NT2/D1 (cell line): Measurements from ENCODE around the gene EN2.

Experiments used
- DNase-seq: peaks from one replicate; pipeline ENCODE4 v3.0.0-alpha.2; 2011; ENCODE audit warnings: low read depth, low spot score
- H3K27me3 ChIP-seq: 2 replicates; pipeline ENCODE4 v1.6.0; 2011; ENCODE audit warnings: mild to moderate bottlenecking; ENCODE audit not compliant: insufficient read length, insufficient read depth
- H3K36me3 ChIP-seq: 2 replicates; pipeline ENCODE4 v1.6.1; 2011; ENCODE audit warnings: mild to moderate bottlenecking, low read length, mixed read lengths; ENCODE audit not compliant: insufficient read depth, insufficient read length
- H3K4me1 ChIP-seq: 2 replicates; pipeline ENCODE4 v1.5.1; 2011; ENCODE audit not compliant: insufficient read depth, insufficient read length
- H3K4me3 ChIP-seq: 2 replicates; pipeline ENCODE4 v1.5.1; 2011; ENCODE audit warnings: low read depth; ENCODE audit not compliant: insufficient read length
- H3K9ac ChIP-seq: 2 replicates; pipeline ENCODE4 v1.6.0; 2011; ENCODE audit warnings: low read depth; ENCODE audit not compliant: insufficient read length
- H3K9me3 ChIP-seq: 2 replicates; pipeline ENCODE4 v1.5.1; 2011; ENCODE audit warnings: mild to moderate bottlenecking, low read length; ENCODE audit not compliant: insufficient read depth
- SUZ12 ChIP-seq: IDR thresholded peaks from 2 replicates; pipeline ENCODE4 v1.6.1; 2011; ENCODE audit not compliant: insufficient read length, insufficient read depth; ENCODE audit errors: extremely low read depth
- YY1 ChIP-seq: IDR thresholded peaks from 2 replicates; pipeline ENCODE4 v1.6.1; 2011; ENCODE audit not compliant: insufficient read length, insufficient read depth
- ZNF274 ChIP-seq: IDR thresholded peaks from 2 replicates; pipeline ENCODE4 v1.6.1; 2011; ENCODE audit warnings: mild to moderate bottlenecking, low read depth, low read length

The EN2 gene

GRCh38 chr7:155512246-155512887 is 54.4 kb downstream of the EN2 start:
- no peaks in the 10 kb centered on the region for H3K36me3 ChIP-seq
- H3K9ac ChIP-seq: no peak overlapping the region
- no peaks in the 10 kb centered on the region for H3K9me3 ChIP-seq
- no peak overlapping the region for H3K4me3 ChIP-seq
- peaks cover 2% of the 10 kb centered on the region for H3K4me1 ChIP-seq
- TF ChIP-seq YY1: no peak
- no peak for TF ChIP-seq ZNF274
- TF ChIP-seq SUZ12: no peak
- no peak for DNase-seq
- peaks cover 90% of the 10 kb centered on the region for H3K27me3 ChIP-seq

DNA sequence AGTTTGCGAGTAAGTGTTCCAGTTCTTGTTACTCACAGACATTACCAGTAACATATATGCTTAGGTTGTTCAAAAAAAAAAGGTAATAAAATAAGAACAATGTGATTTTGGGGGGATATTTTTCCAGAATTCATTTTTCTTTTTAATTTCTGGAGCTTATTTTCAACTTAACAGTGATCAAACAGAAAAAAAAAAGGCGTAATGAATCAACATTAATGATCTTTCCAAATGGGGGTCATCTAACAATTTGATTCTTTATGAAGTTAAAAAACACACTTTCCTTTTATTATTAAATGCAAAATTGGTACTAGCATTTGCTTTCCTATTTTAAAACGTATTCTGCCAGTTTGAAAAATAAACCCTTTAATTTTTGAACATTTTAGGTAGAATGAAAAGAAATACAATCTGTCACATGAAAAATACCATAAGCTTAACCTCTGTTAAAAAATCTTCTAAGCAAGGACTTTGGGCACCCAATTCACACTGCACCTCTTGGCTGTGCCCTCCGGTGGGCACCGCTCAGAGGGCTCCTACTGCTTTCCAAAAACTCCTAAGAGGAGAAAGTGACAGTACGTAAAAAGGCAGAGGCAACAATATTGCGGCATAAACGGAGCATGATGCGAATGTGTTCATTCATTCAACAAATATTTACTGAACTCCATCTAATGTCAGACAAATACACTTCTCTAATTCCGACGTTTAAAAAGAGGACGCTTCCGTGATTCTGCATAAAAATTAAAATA is 55.8 kb downstream of the EN2 start:
- H3K9me3 ChIP-seq: no peaks in the 10 kb centered on the region
- TF ChIP-seq YY1 (no peak), SUZ12 (no peak), ZNF274 (no peak)
- peaks cover 89% of the 10 kb centered on the region for H3K27me3 ChIP-seq
- no peak overlapping the region for H3K4me3 ChIP-seq
- H3K9ac ChIP-seq: no peak overlapping the region
- H3K4me1 ChIP-seq: peaks cover 2% of the 10 kb centered on the region
- no peaks in the 10 kb centered on the region for H3K36me3 ChIP-seq
- DNase-seq: no peak

DNA sequence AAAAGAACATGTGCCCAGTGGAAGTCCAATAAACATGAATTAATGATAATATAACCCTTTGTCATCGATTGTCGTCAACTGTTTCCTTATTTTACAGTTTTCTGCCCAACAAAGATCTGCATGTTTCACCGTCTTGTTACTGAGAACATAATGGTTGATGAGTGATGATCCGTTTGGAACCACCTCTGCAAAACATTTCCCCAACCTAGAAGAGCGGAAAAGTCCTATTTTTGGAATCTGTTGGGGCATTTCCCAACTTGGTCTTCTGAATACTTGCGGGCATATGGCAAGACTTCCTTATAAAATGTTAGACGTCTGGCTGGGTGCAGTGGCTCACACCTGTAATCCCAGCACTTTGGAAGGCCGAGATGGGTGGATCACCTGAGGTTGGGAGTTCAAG is 56.4 kb downstream of the EN2 start:
- Histone ChIP-seq H3K27me3 (peaks cover 83% of the 10 kb centered on the region), H3K9me3 (no peaks in the 10 kb centered on the region), H3K9ac (no peak overlapping the region), H3K4me3 (no peak overlapping the region), H3K36me3 (no peaks in the 10 kb centered on the region), H3K4me1 (peaks cover 2% of the 10 kb centered on the region)
- no peak for DNase-seq
- TF ChIP-seq ZNF274 (no peak), SUZ12 (no peak), YY1 (no peak)
